ENCODE results near the gene FKBP2.

Gene FKBP2

DNA sequence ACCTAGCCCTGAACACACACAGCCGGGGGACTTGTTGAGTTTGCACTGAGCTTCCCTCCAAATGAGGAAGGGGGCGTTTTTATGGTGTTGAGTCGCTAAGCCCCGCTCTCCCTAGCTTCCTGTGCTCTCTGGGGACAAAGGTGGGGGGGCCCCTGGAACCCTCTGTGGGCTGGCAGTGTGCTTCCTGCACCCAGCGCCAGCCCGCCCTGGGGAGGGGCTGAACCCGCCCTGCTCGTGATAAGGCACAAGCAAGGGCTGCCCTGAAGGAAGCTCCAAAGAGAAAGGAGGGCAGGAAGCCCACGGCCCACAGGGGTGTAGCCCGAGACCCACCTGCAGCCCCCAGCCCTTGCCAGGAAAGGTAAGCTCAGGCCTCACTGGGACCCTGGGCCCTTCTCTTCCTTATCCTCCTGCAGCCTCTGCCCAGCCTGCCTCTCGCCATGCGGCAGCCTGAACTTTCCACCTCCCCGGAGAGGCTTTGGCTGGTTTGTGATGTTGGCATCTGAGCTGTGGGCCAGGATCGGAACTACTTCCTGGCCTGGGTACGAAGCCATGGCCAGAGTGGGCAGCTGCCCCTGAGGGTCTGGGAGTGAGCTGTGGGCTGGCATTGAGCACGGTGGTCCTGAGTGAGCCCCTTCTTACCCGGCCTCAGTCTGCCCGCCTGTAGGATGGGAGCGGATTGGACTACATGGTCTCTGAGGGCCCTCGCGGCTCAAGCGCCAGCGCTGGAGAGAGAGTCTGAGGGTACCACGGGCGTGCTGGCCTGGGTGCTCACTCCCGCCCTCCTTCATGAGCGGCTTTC lies 34.2 kb upstream of the FKBP2 start, which contains the start of gene FERMT3:
FERMT3 (plus strand) TSS at position 265 of the 799 bp plus-strand sequence. CDS start 644 bp downstream, outside the sequence.
- H3K4me1 ChIP-seq (ENCODE audit: control insufficient read depth in 1 of 2, insufficient read depth in 2 of 2, low read length in 2 of 2): peaks cover 33 to 38% of the 10 kb centered on the region in 2 donors
- H3K36me3 ChIP-seq (ENCODE audit: control insufficient read depth in 1 of 2, insufficient read depth in 2 of 2, low read length in 2 of 2): peaks cover 17 to 36% of the 10 kb centered on the region in 2 donors
- peak within 1 kb of the TSS; percentile 88 for H3K27ac ChIP-seq (ENCODE audit: low read depth, low read length)
- peak within 1 kb of the TSS; percentile 90 to 91 for H3K9ac ChIP-seq (ENCODE audit: low read depth in 1 of 2, low read length in 2 of 2)
- peak within 1 kb of the TSS; percentile 89 for H3K4me3 ChIP-seq (ENCODE audit: low read depth in 1 of 2, low read length in 2 of 2)
- no peaks in the 10 kb centered on the region for H3K27me3 ChIP-seq (ENCODE audit: control insufficient read depth in 1 of 2, insufficient read depth in 2 of 2, low read length in 2 of 2)
- no peaks in the 10 kb centered on the region for H3K9me3 ChIP-seq (ENCODE audit: control insufficient read depth in 1 of 2, low read length in 2 of 2)

DNA sequence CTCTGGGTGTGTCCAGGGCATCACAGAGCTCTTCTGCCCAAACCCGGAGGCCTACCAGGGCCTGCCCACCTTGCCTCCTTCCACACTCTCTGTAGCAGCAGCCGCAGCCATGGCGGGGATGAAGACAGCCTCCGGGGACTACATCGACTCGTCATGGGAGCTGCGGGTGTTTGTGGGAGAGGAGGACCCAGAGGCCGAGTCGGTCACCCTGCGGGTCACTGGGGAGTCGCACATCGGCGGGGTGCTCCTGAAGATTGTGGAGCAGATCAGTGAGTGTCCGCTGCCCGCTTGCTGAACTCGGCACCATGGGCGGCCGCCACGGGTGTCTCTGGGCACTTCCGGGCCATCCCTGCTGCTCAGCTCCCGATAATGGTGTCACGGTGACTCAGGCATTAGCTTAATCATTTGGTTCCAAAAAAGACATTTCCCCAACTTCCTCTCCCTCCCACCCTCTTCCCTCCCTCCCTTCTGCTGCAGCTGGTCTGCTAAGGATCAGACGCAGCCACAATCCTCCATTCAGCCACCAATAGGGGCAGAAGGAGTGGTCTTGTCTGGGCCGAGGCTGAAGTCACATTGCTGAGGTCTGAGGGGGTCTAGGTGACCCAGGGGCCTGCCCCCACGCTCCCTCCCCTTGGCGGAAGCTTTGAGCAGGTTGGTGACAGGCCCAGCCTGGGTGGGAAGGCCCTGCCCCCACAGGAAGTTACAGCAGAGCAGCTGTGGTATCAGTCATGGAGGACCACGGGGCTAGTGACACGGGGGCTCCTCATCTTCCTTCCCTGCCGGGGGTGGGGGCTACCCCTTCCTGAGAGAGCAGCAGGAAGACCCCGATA lies 33.4 kb upstream of the FKBP2 start:
- Histone ChIP-seq H3K4me3 (ENCODE audit: low read depth in 1 of 2, low read length in 2 of 2) (peak overlapping the region; percentile 89), H3K36me3 (ENCODE audit: control insufficient read depth in 1 of 2, insufficient read depth in 2 of 2, low read length in 2 of 2) (peaks cover 19 to 38% of the 10 kb centered on the region in 2 donors), H3K9me3 (ENCODE audit: control insufficient read depth in 1 of 2, low read length in 2 of 2) (no peaks in the 10 kb centered on the region), H3K9ac (ENCODE audit: low read depth in 1 of 2, low read length in 2 of 2) (peak overlapping the region; percentile 90 to 91), H3K27ac (ENCODE audit: low read depth, low read length) (peak overlapping the region; percentile 88), H3K4me1 (ENCODE audit: control insufficient read depth in 1 of 2, insufficient read depth in 2 of 2, low read length in 2 of 2) (peaks cover 33 to 38% of the 10 kb centered on the region in 2 donors), H3K27me3 (ENCODE audit: control insufficient read depth in 1 of 2, insufficient read depth in 2 of 2, low read length in 2 of 2) (no peaks in the 10 kb centered on the region)

DNA sequence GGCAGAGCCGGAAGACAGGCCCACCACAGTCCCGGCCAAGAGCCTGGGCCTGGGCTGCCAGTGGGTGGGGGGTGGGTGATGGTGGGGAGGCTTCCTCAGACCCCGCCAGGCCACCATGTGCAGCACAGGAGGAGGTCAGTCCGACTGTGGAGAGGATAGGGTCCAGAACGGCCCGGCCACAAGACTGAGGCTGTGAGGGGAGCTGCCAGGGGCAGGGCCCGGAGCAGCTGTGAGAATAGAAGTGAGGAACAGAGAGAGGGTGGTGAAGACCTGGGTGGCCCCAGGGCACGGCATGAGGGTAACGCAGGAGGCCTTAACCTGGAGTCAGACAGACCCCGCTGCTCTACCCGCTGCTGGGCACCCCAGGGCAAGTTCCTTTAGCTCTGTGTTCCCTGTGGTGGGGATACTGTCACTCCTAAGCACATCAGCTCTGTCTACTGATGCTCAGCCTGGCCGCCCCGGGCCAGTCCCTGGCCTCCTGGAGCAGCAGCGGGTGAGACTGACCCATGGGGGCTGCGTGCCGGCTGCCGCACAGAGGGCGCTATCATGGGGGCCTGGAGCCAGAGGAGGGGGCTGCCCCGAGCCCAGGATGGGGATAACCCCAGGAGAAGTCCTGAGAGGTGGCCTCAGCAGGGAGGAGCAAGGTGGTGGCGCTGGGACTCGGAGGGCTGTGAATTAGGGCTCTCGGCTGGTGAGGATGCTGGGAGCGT lies 32.7 kb upstream of the FKBP2 start:
- Histone ChIP-seq H3K36me3 (ENCODE audit: control insufficient read depth in 1 of 2, insufficient read depth in 2 of 2, low read length in 2 of 2) (peaks cover 11 to 30% of the 10 kb centered on the region in 2 donors), H3K27me3 (ENCODE audit: control insufficient read depth in 1 of 2, insufficient read depth in 2 of 2, low read length in 2 of 2) (no peaks in the 10 kb centered on the region), H3K9me3 (ENCODE audit: control insufficient read depth in 1 of 2, low read length in 2 of 2) (no peaks in the 10 kb centered on the region), H3K9ac (ENCODE audit: low read depth in 1 of 2, low read length in 2 of 2) (peak overlapping the region; percentile 47 to 90), H3K4me3 (ENCODE audit: low read depth in 1 of 2, low read length in 2 of 2) (peak overlapping the region; percentile 89), H3K4me1 (ENCODE audit: control insufficient read depth in 1 of 2, insufficient read depth in 2 of 2, low read length in 2 of 2) (peaks cover 33 to 38% of the 10 kb centered on the region in 2 donors), H3K27ac (ENCODE audit: low read depth, low read length) (peak overlapping the region; percentile 88)

DNA sequence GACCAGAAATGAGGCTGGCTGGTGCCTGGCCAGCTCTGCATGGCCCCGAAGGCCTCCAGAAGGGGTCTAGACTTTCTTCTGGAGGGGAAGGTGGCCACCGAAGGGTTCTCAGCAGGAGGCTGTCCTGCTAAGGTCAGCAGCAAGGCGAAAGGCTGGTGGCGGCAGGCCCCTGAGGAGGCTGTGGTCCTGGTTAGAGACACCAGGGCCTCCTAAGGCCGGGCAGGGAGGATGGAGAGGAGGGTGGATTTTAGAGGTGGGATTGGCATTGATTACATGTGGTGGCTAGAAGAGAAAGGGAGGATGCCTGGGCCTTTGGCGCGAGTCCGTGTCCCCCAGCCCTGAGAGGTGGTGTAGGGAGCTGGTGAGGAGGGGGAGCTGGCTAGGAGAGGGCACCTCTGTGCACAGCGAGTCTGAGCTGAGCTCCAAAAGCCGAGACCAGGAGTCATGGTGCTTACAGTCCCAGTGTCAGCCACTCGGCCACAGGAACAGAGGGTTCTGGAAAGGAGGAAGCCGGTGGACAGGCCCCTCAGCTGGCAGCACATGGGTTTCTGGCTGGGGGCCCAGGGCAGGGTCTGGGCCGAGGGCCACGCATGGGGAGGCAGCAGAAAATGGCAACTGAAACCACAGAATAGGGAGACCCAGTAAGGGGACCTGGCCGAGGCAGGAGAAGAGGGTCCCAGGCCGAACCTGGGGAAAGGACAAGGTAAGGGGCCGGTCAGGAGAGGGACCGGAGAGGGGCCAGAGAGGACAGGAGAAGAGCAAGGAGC lies 31.9 kb upstream of the FKBP2 start:
- Histone ChIP-seq H3K36me3 (ENCODE audit: control insufficient read depth in 1 of 2, insufficient read depth in 2 of 2, low read length in 2 of 2) (peaks cover 5 to 23% of the 10 kb centered on the region in 2 donors), H3K4me1 (ENCODE audit: control insufficient read depth in 1 of 2, insufficient read depth in 2 of 2, low read length in 2 of 2) (peaks cover 33 to 35% of the 10 kb centered on the region in 2 donors), H3K27ac (ENCODE audit: low read depth, low read length) (no peak overlapping the region), H3K9me3 (ENCODE audit: control insufficient read depth in 1 of 2, low read length in 2 of 2) (no peaks in the 10 kb centered on the region), H3K4me3 (ENCODE audit: low read depth in 1 of 2, low read length in 2 of 2) (no peak overlapping the region), H3K9ac (ENCODE audit: low read depth in 1 of 2, low read length in 2 of 2) (no peak overlapping the region), H3K27me3 (ENCODE audit: control insufficient read depth in 1 of 2, insufficient read depth in 2 of 2, low read length in 2 of 2) (no peaks in the 10 kb centered on the region)

DNA sequence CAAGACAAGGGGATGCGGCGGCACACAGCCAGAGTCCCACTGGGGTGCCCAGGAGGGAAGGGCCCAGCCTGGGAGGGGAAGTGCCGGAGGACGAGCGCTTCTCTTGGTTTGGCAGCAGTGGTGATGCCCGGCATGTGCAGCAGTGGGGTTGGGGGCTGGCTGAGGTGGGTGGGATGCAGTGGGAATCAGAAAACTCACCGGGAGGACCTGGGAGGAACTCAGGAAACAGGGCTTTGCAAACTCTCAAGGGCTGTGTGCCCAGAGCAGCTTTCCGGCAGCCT lies 31.4 kb upstream of the FKBP2 start:
- Histone ChIP-seq H3K27ac (ENCODE audit: low read depth, low read length) (no peak overlapping the region), H3K36me3 (ENCODE audit: control insufficient read depth in 1 of 2, insufficient read depth in 2 of 2, low read length in 2 of 2) (peaks cover 4 to 21% of the 10 kb centered on the region in 2 donors), H3K27me3 (ENCODE audit: control insufficient read depth in 1 of 2, insufficient read depth in 2 of 2, low read length in 2 of 2) (no peaks in the 10 kb centered on the region), H3K9ac (ENCODE audit: low read depth in 1 of 2, low read length in 2 of 2) (no peak overlapping the region), H3K9me3 (ENCODE audit: control insufficient read depth in 1 of 2, low read length in 2 of 2) (no peaks in the 10 kb centered on the region), H3K4me3 (ENCODE audit: low read depth in 1 of 2, low read length in 2 of 2) (no peak overlapping the region), H3K4me1 (ENCODE audit: control insufficient read depth in 1 of 2, insufficient read depth in 2 of 2, low read length in 2 of 2) (peaks cover 29 to 30% of the 10 kb centered on the region in 2 donors)

DNA sequence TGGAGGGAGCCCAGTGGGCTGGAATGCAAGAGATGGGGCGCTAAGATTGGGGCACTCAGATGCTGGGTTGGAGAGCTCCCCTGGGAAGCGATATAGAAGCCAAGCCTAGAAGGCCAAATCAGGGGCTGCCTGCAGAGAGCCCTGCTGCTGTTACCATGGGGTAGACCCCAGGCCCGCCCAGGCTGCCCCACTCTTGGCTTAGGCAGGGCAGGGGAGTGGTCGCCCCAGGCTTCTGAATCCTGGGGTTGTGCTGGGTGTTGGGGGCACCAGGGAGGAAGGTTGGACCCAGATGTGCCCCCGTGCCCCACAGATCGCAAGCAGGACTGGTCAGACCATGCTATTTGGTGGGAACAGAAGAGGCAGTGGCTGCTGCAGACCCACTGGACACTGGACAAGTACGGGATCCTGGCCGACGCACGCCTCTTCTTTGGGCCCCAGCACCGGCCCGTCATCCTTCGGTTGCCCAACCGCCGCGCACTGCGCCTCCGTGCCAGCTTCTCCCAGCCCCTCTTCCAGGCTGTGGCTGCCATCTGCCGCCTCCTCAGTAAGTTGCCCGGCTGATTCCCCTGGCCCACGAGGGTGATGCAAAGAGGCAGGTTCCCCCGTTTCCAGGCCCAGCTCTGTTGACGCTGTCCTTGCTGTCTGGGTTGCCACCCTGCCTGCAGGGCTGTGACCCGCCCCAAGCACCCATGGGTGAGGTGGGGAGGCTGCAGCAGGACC lies 30.4 kb upstream of the FKBP2 start:
- Histone ChIP-seq H3K9ac (ENCODE audit: low read depth in 1 of 2, low read length in 2 of 2) (no peak overlapping the region), H3K36me3 (ENCODE audit: control insufficient read depth in 1 of 2, insufficient read depth in 2 of 2, low read length in 2 of 2) (peaks cover 4 to 24% of the 10 kb centered on the region in 2 donors), H3K27ac (ENCODE audit: low read depth, low read length) (no peak overlapping the region), H3K27me3 (ENCODE audit: control insufficient read depth in 1 of 2, insufficient read depth in 2 of 2, low read length in 2 of 2) (no peaks in the 10 kb centered on the region), H3K4me3 (ENCODE audit: low read depth in 1 of 2, low read length in 2 of 2) (no peak overlapping the region), H3K9me3 (ENCODE audit: control insufficient read depth in 1 of 2, low read length in 2 of 2) (no peaks in the 10 kb centered on the region), H3K4me1 (ENCODE audit: control insufficient read depth in 1 of 2, insufficient read depth in 2 of 2, low read length in 2 of 2) (peaks cover 22 to 23% of the 10 kb centered on the region in 2 donors)

DNA sequence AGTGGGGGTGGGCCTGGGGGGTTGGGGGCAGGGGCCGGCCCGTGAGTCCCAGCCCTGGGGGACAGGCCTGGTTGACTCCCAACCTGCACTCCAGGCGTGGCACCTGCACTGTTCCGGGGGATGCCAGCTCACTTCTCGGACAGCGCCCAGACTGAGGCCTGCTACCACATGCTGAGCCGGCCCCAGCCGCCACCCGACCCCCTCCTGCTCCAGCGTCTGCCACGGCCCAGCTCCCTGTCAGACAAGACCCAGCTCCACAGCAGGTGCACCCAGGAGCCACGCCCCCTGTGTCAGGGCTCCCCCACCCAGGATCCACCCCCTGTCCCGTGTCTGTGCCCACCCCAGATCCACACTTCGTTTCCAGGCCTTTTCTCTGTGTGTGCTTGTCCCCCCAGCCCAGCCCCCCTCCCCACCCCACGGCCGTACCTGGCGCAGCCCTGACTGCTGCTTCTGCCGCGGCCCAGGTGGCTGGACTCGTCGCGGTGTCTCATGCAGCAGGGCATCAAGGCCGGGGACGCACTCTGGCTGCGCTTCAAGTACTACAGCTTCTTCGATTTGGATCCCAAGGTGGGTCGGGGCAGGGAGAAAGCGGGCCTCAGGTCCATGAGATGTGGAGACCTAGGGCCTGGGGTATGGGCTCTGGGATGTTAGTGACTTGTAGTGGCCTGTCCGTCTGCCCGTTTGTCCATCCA lies 29.6 kb upstream of the FKBP2 start:
- Histone ChIP-seq H3K4me3 (ENCODE audit: low read depth in 1 of 2, low read length in 2 of 2) (no peak overlapping the region), H3K9me3 (ENCODE audit: control insufficient read depth in 1 of 2, low read length in 2 of 2) (no peaks in the 10 kb centered on the region), H3K27me3 (ENCODE audit: control insufficient read depth in 1 of 2, insufficient read depth in 2 of 2, low read length in 2 of 2) (no peaks in the 10 kb centered on the region), H3K27ac (ENCODE audit: low read depth, low read length) (no peak overlapping the region), H3K4me1 (ENCODE audit: control insufficient read depth in 1 of 2, insufficient read depth in 2 of 2, low read length in 2 of 2) (peaks cover 14% of the 10 kb centered on the region in 2 donors), H3K9ac (ENCODE audit: low read depth in 1 of 2, low read length in 2 of 2) (no peak overlapping the region), H3K36me3 (ENCODE audit: control insufficient read depth in 1 of 2, insufficient read depth in 2 of 2, low read length in 2 of 2) (peaks cover 4 to 24% of the 10 kb centered on the region in 2 donors)

DNA sequence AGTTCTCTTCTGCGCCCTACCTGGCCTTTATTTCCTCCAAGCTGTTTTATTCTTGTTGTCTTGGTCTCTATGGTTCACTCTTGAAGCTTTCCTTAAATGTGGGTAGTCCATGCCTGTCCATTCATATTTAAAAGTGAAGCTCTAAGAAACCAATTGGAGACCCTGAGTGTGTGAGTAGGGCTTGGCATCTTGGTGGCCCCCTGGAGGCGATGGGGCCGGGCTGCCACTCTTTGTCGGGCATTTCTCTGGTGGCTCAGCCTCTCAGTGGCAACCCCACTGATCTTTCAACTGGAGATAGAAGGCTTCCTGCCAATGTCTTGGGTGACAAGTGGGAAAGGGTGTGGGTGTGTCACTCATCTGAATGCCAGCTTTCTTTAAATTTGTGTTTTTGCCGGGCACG lies 24.0 kb upstream of the FKBP2 start:
- Histone ChIP-seq H3K4me3 (ENCODE audit: low read depth in 1 of 2, low read length in 2 of 2) (no peak overlapping the region), H3K4me1 (ENCODE audit: control insufficient read depth in 1 of 2, insufficient read depth in 2 of 2, low read length in 2 of 2) (peaks cover 4 to 8% of the 10 kb centered on the region in 2 donors), H3K9ac (ENCODE audit: low read depth in 1 of 2, low read length in 2 of 2) (no peak overlapping the region), H3K27me3 (ENCODE audit: control insufficient read depth in 1 of 2, insufficient read depth in 2 of 2, low read length in 2 of 2) (no peaks in the 10 kb centered on the region), H3K36me3 (ENCODE audit: control insufficient read depth in 1 of 2, insufficient read depth in 2 of 2, low read length in 2 of 2) (peaks cover 9 to 31% of the 10 kb centered on the region in 2 donors), H3K9me3 (ENCODE audit: control insufficient read depth in 1 of 2, low read length in 2 of 2) (no peaks in the 10 kb centered on the region), H3K27ac (ENCODE audit: low read depth, low read length) (no peak overlapping the region)

All from duodenal mucosa (tissue), 2 donors.